ENCODE measurements around the gene CHRM4. TPM values are rescaled to one million over a fixed set of nuclear protein-coding genes. Genes with fewer than 3 reads are reported as not detected.

The CHRM4 gene
- total RNA-seq, 4 donors from 2014 or later: not detected

- WGBS, 2 donors: 70 to 77% methylated on average over 8 to 12 of the region's 12 CpGs
- Histone ChIP-seq H3K4me1 (peaks cover 23 to 49% (median 25%) of the 10 kb centered on the region in 3 donors), H3K36me3 (no peaks in the 10 kb centered on the region), H3K27me3 (peaks cover 9 to 39% (median 15%) of the 10 kb centered on the region in 4 donors), H3K9me3 (no peaks in the 10 kb centered on the region), H3K4me3 (no peak overlapping the region), H3K27ac (no peak overlapping the region)
- TF ChIP-seq POLR2A (IDR thresholded peaks at IDR 0.05) (no peak), CTCF (IDR thresholded peaks at IDR 0.05) (no peak)
- intact Hi-C loops (cut with DNase I): no loop called here
- no peak for DNase-seq
These were observed 54.9 kb downstream of the CHRM4 start for GRCh38 chr11:46336563-46337180.

- no peak for TF ChIP-seq CTCF (IDR thresholded peaks at IDR 0.05)
- no peak for TF ChIP-seq POLR2A (IDR thresholded peaks at IDR 0.05)
- H3K4me1 ChIP-seq: peaks cover 23 to 49% (median 25%) of the 10 kb centered on the region in 3 donors
- no peak overlapping the region for H3K27ac ChIP-seq
- WGBS, 2 donors: 83 to 88% methylated on average over 5 to 9 of the region's 11 CpGs
- no peak for DNase-seq
- H3K36me3 ChIP-seq: no peaks in the 10 kb centered on the region
- peaks cover 12 to 46% (median 17%) of the 10 kb centered on the region in 4 donors for H3K27me3 ChIP-seq
- no peaks in the 10 kb centered on the region for H3K9me3 ChIP-seq
- intact Hi-C loops (cut with DNase I): no loop called here
- H3K4me3 ChIP-seq: no peak overlapping the region
These were observed 55.5 kb downstream of the CHRM4 start for GRCh38 chr11:46335890-46336562.

GRCh38 chr11:46335271-46335670, 56.3 kb downstream of the CHRM4 start:
- intact Hi-C loops (cut with DNase I): no loop called here
- Histone ChIP-seq H3K27me3 (peaks cover 12 to 53% (median 17%) of the 10 kb centered on the region in 4 donors), H3K9me3 (no peaks in the 10 kb centered on the region), H3K36me3 (no peaks in the 10 kb centered on the region), H3K4me1 (peaks cover 23 to 52% (median 25%) of the 10 kb centered on the region in 3 donors), H3K4me3 (no peak overlapping the region), H3K27ac (no peak overlapping the region)
- WGBS, 2 donors: 87 to 100% methylated on average over 5 of the region's 6 CpGs
- DNase-seq: no peak
- TF ChIP-seq CTCF (IDR thresholded peaks at IDR 0.05): no peak
- no peak for TF ChIP-seq POLR2A (IDR thresholded peaks at IDR 0.05)

- H3K9me3 ChIP-seq: no peaks in the 10 kb centered on the region
- no peak for TF ChIP-seq CTCF (IDR thresholded peaks at IDR 0.05)
- no peak for TF ChIP-seq POLR2A (IDR thresholded peaks at IDR 0.05)
- H3K4me3 ChIP-seq: no peak overlapping the region
- H3K27ac ChIP-seq: no peak overlapping the region
- peaks cover 17 to 41% (median 25%) of the 10 kb centered on the region in 3 donors for H3K4me1 ChIP-seq
- 81 to 100% methylated on average over 1 to 2 of the region's 3 CpGs for WGBS, 2 donors
- DNase-seq: no peak
- H3K27me3 ChIP-seq: peaks cover 12 to 64% (median 17%) of the 10 kb centered on the region in 4 donors
- intact Hi-C loops (cut with DNase I): no loop called here
- no peaks in the 10 kb centered on the region for H3K36me3 ChIP-seq
These were observed 57.4 kb downstream of the CHRM4 start for GRCh38 chr11:46334211-46334610.

Small RNA genes lying within 50 kb of the gene (small RNA-seq; reads per million reads assigned to genes)
- gene MIR4688: 0 to 0.15 (median 0) reads per million in 4 donors

Other genes with a start within 250 kb of the CHRM4 start
- 1 to 10 TPM in 1 of 4 donors, under 1 TPM in 3; 0.13 to 2.1 (median 0.63) TPM for gene CREB3L1, start 114.1 kb downstream of the CHRM4 start, total RNA-seq
- gene DGKZ, start 44.3 kb downstream of the CHRM4 start, total RNA-seq: 10 to 100 TPM; 38.5 to 53.1 (median 45.7) TPM
- 10 to 100 TPM in 3 of 4 donors, 1 to 10 TPM in 1; 5.4 to 62.6 (median 22.5) TPM for gene MDK, start 10.1 kb downstream of the CHRM4 start, total RNA-seq
- 10 to 100 TPM; 20.2 to 31.3 (median 25.9) TPM for gene AMBRA1, start 202.2 kb upstream of the CHRM4 start, total RNA-seq
- gene HARBI1, start 225.5 kb upstream of the CHRM4 start, total RNA-seq: 1 to 10 TPM; 1.3 to 4.2 (median 2.2) TPM
- 10 to 100 TPM; 40.9 to 79.4 (median 66.4) TPM for gene ATG13, start 225.8 kb upstream of the CHRM4 start, total RNA-seq